RWPE2 (cell line): ENCODE measurements around the gene PPP2R5C.

Experiments used
- ATAC-seq: fragments of 200-7000 bp; cut with Tn5 transposase; 3 replicates; pipeline ENCODE4 v1.9.1; 2021; ENCODE audit warnings: low read depth
- DNase-seq: peaks from one replicate; pipeline ENCODE4 v3.0.0-alpha.2; 2020; ENCODE audit warnings: low spot score
- H3K27ac ChIP-seq: fragments of 450-650 bp; 2 replicates; pipeline ENCODE4 v1.5.1; 2017; ENCODE audit warnings: mild to moderate bottlenecking; ENCODE audit not compliant: poor library complexity, severe bottlenecking
- H3K27me3 ChIP-seq: fragments of 250-450 bp; sonication (Bioruptor Pico); 2 replicates; pipeline ENCODE4 v1.5.1; 2021; ENCODE audit warnings: mild to moderate bottlenecking, moderate library complexity; ENCODE audit not compliant: insufficient read depth, poor library complexity, severe bottlenecking
- H3K36me3 ChIP-seq: fragments of 250-450 bp; sonication (Bioruptor Pico); 2 replicates; pipeline ENCODE4 v1.5.1; 2020; ENCODE audit warnings: low read depth, mild to moderate bottlenecking, moderate library complexity
- H3K4me1 ChIP-seq: fragments of 250-450 bp; sonication (Bioruptor Pico); 2 replicates; pipeline ENCODE4 v1.5.1; 2021; ENCODE audit warnings: mild to moderate bottlenecking, moderate library complexity; ENCODE audit not compliant: insufficient read depth, poor library complexity, severe bottlenecking
- H3K4me3 ChIP-seq: fragments of 250-450 bp; sonication (Bioruptor Pico); 2 replicates; pipeline ENCODE4 v1.5.1; 2021; ENCODE audit warnings: mild to moderate bottlenecking, moderate library complexity; ENCODE audit not compliant: severe bottlenecking
- H3K9me3 ChIP-seq: fragments of 250-450 bp; sonication (Bioruptor Pico); 2 replicates; pipeline ENCODE4 v1.5.1; 2021; ENCODE audit warnings: mild to moderate bottlenecking, moderate library complexity; ENCODE audit not compliant: severe bottlenecking
- TF ChIP-seq, protein P1 (sequence below): fragments of 450-650 bp; IDR thresholded peaks from one replicate; pipeline ENCODE4 v1.5.1; 2017; ENCODE audit warnings: mild to moderate bottlenecking, moderate library complexity; ENCODE audit not compliant: poor library complexity, severe bottlenecking

The PPP2R5C gene

DNA sequence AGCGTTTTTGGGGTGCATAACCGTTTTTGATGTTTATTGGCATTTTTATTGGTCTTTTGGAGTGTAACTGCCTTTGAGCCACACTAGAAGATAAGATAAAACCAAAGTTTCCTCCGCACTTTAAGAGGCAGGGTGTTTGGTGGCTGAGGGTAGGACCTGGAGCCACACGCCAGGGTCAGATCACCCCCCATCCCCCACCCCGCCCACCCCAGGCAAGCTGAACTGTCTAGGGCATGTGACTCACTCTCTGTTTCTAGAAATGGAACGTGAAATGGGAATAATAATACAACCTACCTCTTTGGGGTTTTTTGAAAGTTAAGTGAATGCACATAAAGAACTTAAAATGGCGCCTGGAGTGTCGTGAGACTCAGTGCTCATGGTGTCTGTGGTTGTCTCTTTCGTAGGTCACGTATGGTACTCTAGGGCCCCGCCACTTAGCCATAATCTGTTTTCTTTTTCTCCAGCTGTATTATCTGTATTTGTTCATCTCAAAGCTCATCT, 56.0 kb downstream of the PPP2R5C start:
- Histone ChIP-seq H3K4me1 (no peaks in the 10 kb centered on the region), H3K36me3 (peaks cover 24% of the 10 kb centered on the region), H3K9me3 (no peaks in the 10 kb centered on the region), H3K4me3 (no peak overlapping the region), H3K27ac (no peak overlapping the region), H3K27me3 (no peaks in the 10 kb centered on the region)
- ATAC-seq: no peak
- no peak for DNase-seq
- TF ChIP-seq, protein P1, sequence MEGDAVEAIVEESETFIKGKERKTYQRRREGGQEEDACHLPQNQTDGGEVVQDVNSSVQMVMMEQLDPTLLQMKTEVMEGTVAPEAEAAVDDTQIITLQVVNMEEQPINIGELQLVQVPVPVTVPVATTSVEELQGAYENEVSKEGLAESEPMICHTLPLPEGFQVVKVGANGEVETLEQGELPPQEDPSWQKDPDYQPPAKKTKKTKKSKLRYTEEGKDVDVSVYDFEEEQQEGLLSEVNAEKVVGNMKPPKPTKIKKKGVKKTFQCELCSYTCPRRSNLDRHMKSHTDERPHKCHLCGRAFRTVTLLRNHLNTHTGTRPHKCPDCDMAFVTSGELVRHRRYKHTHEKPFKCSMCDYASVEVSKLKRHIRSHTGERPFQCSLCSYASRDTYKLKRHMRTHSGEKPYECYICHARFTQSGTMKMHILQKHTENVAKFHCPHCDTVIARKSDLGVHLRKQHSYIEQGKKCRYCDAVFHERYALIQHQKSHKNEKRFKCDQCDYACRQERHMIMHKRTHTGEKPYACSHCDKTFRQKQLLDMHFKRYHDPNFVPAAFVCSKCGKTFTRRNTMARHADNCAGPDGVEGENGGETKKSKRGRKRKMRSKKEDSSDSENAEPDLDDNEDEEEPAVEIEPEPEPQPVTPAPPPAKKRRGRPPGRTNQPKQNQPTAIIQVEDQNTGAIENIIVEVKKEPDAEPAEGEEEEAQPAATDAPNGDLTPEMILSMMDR: no peak

DNA sequence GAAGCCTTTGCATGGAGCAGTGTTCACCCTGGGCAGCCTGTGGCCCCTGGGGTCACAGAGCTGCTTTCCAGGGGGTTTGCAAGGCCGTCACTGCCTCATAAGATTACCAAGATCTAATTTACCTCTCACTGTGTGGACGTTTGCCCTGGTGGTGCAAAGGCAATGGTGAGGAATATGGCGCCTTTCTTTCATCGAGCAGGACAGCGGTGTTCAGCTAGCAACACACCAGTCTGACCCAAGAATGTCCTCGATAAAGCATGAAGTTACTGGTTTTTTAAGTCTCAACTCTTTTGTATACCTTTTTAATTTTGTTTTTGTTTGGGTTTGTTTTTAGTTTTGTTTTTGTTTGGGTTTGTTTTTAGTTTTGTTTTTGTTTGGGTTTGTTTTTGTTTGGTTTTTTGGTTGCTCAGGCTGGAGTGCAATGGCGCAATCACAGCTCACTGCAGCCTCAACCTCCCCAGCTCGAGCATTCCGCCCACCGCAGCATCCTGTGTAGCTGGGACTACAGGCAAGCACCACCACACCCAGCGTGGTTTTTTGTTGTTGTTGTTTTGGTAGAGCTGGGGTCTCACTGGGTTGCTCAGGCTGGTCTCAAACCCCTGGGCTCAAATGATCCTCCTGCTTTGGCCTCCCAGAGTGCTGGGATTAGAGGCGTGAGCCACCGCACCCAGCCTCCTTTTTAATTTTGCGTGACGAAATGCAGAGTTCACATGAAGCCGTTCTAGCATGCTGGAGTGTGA, 57.9 kb downstream of the PPP2R5C start:
- Histone ChIP-seq H3K4me3 (no peak overlapping the region), H3K4me1 (no peaks in the 10 kb centered on the region), H3K27me3 (no peaks in the 10 kb centered on the region), H3K9me3 (no peaks in the 10 kb centered on the region), H3K36me3 (peaks cover 25% of the 10 kb centered on the region), H3K27ac (no peak overlapping the region)
- ATAC-seq: no peak
- no peak for DNase-seq
- TF ChIP-seq, protein P1: no peak

DNA sequence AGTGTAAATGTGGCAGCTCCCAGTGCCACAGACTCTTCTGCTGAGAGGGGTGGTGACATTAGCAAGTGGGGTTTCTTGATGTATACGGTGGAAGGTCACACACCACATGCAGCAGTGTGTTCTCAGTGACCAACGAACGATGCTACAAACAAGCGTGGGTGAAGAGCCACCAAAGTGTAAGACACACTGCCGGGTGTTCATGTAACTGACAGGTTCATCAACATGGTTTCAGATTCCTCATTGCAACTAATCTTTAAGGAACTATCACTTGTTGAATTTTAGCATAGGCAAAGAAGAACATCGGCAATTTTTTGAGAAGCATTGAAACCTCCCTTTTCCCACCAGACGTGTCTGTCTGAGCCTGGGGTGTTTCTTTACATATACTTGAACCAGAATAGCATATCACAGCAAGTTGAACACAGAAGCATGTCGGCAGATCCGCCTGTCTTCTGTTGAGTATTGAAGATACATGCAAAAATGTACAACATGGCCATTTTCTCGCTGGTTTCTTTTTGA, 58.8 kb downstream of the PPP2R5C start:
- ATAC-seq (no peak), DNase-seq (no peak)
- no peaks in the 10 kb centered on the region for H3K9me3 ChIP-seq
- no peak overlapping the region for H3K4me3 ChIP-seq
- H3K36me3 ChIP-seq: peaks cover 23% of the 10 kb centered on the region; the same call in 1 of the 2 replicates
- H3K27me3 ChIP-seq: no peaks in the 10 kb centered on the region
- no peaks in the 10 kb centered on the region for H3K4me1 ChIP-seq
- TF ChIP-seq, protein P1: no peak
- no peak overlapping the region for H3K27ac ChIP-seq

GRCh38 chr14:101821528-101821927, 60.0 kb downstream of the PPP2R5C start:
- H3K27ac ChIP-seq: no peak overlapping the region
- no peak for ATAC-seq
- no peaks in the 10 kb centered on the region for H3K4me1 ChIP-seq
- H3K9me3 ChIP-seq: no peaks in the 10 kb centered on the region
- DNase-seq: no peak
- no peak overlapping the region for H3K4me3 ChIP-seq
- no peaks in the 10 kb centered on the region for H3K27me3 ChIP-seq
- TF ChIP-seq, protein P1: no peak
- H3K36me3 ChIP-seq: peaks cover 23% of the 10 kb centered on the region; the same call in 1 of the 2 replicates

DNA sequence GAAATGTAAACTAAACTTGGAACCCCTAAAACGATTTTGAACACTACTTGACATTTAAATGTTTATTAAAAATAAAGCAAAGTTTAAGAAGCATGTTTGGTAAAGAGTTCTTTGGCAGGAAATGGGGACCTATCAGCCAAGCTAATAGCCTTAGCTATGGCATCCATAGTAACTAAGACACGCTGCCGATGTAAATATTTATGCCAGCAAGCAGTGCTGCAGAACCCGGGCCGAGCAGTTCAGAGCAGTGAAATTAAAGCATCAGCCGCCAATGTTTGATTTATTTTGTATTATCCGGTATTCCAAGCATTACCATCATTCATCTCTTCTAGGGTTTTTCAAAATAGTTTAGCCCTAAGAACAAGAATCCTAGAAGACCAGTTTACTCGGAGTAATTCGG, 61.6 kb downstream of the PPP2R5C start:
- Histone ChIP-seq H3K4me1 (no peaks in the 10 kb centered on the region), H3K36me3 (peaks cover 23% of the 10 kb centered on the region), H3K27me3 (no peaks in the 10 kb centered on the region), H3K4me3 (no peak overlapping the region), H3K27ac (no peak overlapping the region), H3K9me3 (no peaks in the 10 kb centered on the region)
- no peak for ATAC-seq
- TF ChIP-seq, protein P1: no peak
- no peak for DNase-seq
